Activated T-helper 17 cell treated with anti-CD3 and anti-CD28 coated beads, Interleukin-2, amount 50 U/mL, for 72 hours (primary cell): Measurements from ENCODE around the gene TMEM244. TPM values are rescaled to one million over a fixed set of nuclear protein-coding genes. Genes with fewer than 3 reads are reported as not detected.

Experiments
- total RNA-seq, 2 donors: library from RNA; stranded (reverse); gene quantifications; one replicate each; pipeline ENCODE4 v1.2.3, GENCODE V29; 2022

Gene TMEM244
- total RNA-seq, 2 donors from 2014 or later, result not detected

Other genes with a start within 250 kb of the TMEM244 start
- gene ARHGAP18, start 151.1 kb downstream of the TMEM244 start, total RNA-seq, result 1 to 10 TPM; 7.9 to 9.5 TPM
- gene L3MBTL3, start 157.3 kb upstream of the TMEM244 start, total RNA-seq, result 1 to 10 TPM; 4.4 to 5.9 TPM